Gastrocnemius medialis (tissue), 4 donors: ENCODE measurements around the gene SH3BP5. TPM values are rescaled to one million over a fixed set of nuclear protein-coding genes. Genes with fewer than 3 reads are reported as not detected.
A peak's percentile ranks its signal among the peaks of the same experiment; 100 is the strongest.

Experiments used
- ATAC-seq, 2 donors: fragments of 150-250 bp; one replicate each; pipeline ENCODE4 v1.9.1; 2016
- DNase-seq, 2 donors: peaks; one replicate each; pipeline ENCODE4 v3.0.0-alpha.2; 2019
- H3K27ac ChIP-seq, 4 donors: fragments of 200-600 bp; sonication (generic); 1 replicate in 1 of 4; 2 replicates in 3 of 4; pipeline ENCODE4 v1.5.1; 2016 to 2018; ENCODE audit warnings: mild to moderate bottlenecking in 2 of 4, moderate library complexity in 1 of 4
- H3K27me3 ChIP-seq, 3 donors: fragments of 200-600 bp; sonication (generic) in 2 of 3; 1 replicate in 1 of 3; 2 replicates in 2 of 3; pipeline versions ENCODE4 v1.5.1 to v1.6.0; 2016 to 2019; ENCODE audit warnings: mild to moderate bottlenecking in 1 of 3, moderate library complexity in 1 of 3
- H3K36me3 ChIP-seq, 2 donors: fragments of 200-600 bp; sonication (generic) in 1 of 2; one replicate each; pipeline ENCODE4 v1.5.1; 2017 to 2018
- H3K4me1 ChIP-seq, 2 donors: fragments of 200-600 bp; sonication (generic) in 1 of 2; one replicate each; pipeline ENCODE4 v1.5.1; 2016 to 2017; ENCODE audit warnings: mild to moderate bottlenecking in 2 of 2
- H3K4me3 ChIP-seq, 4 donors: fragments of 200-600 bp; sonication (generic) in 3 of 4; 1 replicate in 1 of 4; 2 replicates in 3 of 4; pipeline ENCODE4 v1.5.1; 2016 to 2019; ENCODE audit warnings: mild to moderate bottlenecking in 2 of 4
- H3K9me3 ChIP-seq, 3 donors: fragments of 200-600 bp; sonication (generic) in 2 of 3; 1 replicate in 1 of 3; 2 replicates in 2 of 3; pipeline ENCODE4 v1.5.1; 2016 to 2019
- CTCF ChIP-seq, 5 experiments: fragments of 450-650 bp in 3 of 5; fragments of 200-600 bp in 2 of 5; sonication (generic) in 2 of 5; IDR thresholded peaks in 4 of 5; conservative IDR thresholded peaks in 1 of 5; 1 replicate in 4 of 5; 2 replicates in 1 of 5; pipeline ENCODE4 v1.5.1; 2016 to 2019; ENCODE audit warnings: antibody characterized with exemption in 5 of 5, mild to moderate bottlenecking in 3 of 5, moderate library complexity in 3 of 5
- POLR2A ChIP-seq, 2 donors: fragments of 450-650 bp; IDR thresholded peaks; one replicate each; pipeline ENCODE4 v1.6.1; 2017; ENCODE audit warnings: antibody characterized with exemption in 2 of 2, mild to moderate bottlenecking in 2 of 2, moderate library complexity in 2 of 2
- in situ Hi-C, 4 donors: fragments of 200-750 bp; cut with MboI; loops; one replicate each; pipeline versions ENCODE4 v1.15.0 to v1.8.0; 2017; ENCODE audit warnings: low sequenced_read_pairs in 4 of 4
- intact Hi-C: fragments of 100-400 bp; cut with DNase I; formaldehyde crosslinking; loops from one replicate; pipeline ENCODE4 v1.15.1; 2023; ENCODE audit warnings: low total_unique reads
- total RNA-seq, 4 donors: library from RNA; depleted of rRNA; stranded (reverse); fragments of >200 nt; gene quantifications; one replicate each; pipeline versions ENCODE4 v1.1.0 to v1.2.3, GENCODE V29; 2016

The SH3BP5 gene
- total RNA-seq, 4 donors from 2014 or later, result 31.5 to 111 (median 75.5) TPM

- Histone ChIP-seq H3K27me3 (no peaks in the 10 kb centered on the region), H3K4me1 (peaks cover 81 to 85% of the 10 kb centered on the region in 2 donors), H3K9me3 (no peaks in the 10 kb centered on the region), H3K36me3 (no peaks in the 10 kb centered on the region), H3K27ac (peak overlapping the region; percentile 88 to 93 (median 91)), H3K4me3 (no peak overlapping the region)
- TF ChIP-seq POLR2A (IDR thresholded peaks at IDR 0.05) (peak in 1 of 2 donors; percentile 36), CTCF (IDR thresholded peaks at IDR 0.05 in 4 of 5, conservative IDR thresholded peaks at IDR 0.05 in 1 of 5) (no peak)
- intact Hi-C loops (loop anchor here (1.0 kb wide), 1 partner anchor 22 kb away; no protein-coding TSS in a partner anchor), in situ Hi-C loops (no loop called here)
- DNase-seq (peak; percentile 66 to 86), ATAC-seq (peak; percentile 81 to 85)
These were observed 17.4 kb downstream of the SH3BP5 start for GRCh38 chr3:15315003-15315402.

- no peak for ATAC-seq
- H3K4me1 ChIP-seq, result peaks cover 73 to 80% of the 10 kb centered on the region in 2 donors
- H3K4me3 ChIP-seq, result no peak overlapping the region
- intact Hi-C loops (no loop called here), in situ Hi-C loops (no loop called here)
- no peak for TF ChIP-seq POLR2A (IDR thresholded peaks at IDR 0.05)
- no peak for TF ChIP-seq CTCF (IDR thresholded peaks at IDR 0.05 in 4 of 5, conservative IDR thresholded peaks at IDR 0.05 in 1 of 5)
- no peaks in the 10 kb centered on the region for H3K36me3 ChIP-seq
- H3K27ac ChIP-seq, result peak overlapping the region; percentile 88 to 93 (median 91)
- H3K9me3 ChIP-seq, result no peaks in the 10 kb centered on the region
- no peak for DNase-seq
- no peaks in the 10 kb centered on the region for H3K27me3 ChIP-seq
These were observed 18.1 kb downstream of the SH3BP5 start for GRCh38 chr3:15314276-15314675.

- ATAC-seq (peak in 1 of 2 donors; percentile 12), DNase-seq (no peak)
- intact Hi-C loops (no loop called here), in situ Hi-C loops (no loop called here)
- Histone ChIP-seq H3K27ac (peak overlapping the region; percentile 88 to 93 (median 91)), H3K4me3 (no peak overlapping the region), H3K9me3 (no peaks in the 10 kb centered on the region), H3K4me1 (peaks cover 70 to 72% of the 10 kb centered on the region in 2 donors), H3K27me3 (no peaks in the 10 kb centered on the region), H3K36me3 (no peaks in the 10 kb centered on the region)
- TF ChIP-seq CTCF (IDR thresholded peaks at IDR 0.05 in 4 of 5, conservative IDR thresholded peaks at IDR 0.05 in 1 of 5) (no peak), POLR2A (IDR thresholded peaks at IDR 0.05) (peak in 1 of 2 donors; percentile 22)
These were observed 18.9 kb downstream of the SH3BP5 start for GRCh38 chr3:15313461-15313860.

GRCh38 chr3:15312550-15312949, 19.8 kb downstream of the SH3BP5 start:
- no peaks in the 10 kb centered on the region for H3K27me3 ChIP-seq
- ATAC-seq (no peak), DNase-seq (no peak)
- no peaks in the 10 kb centered on the region for H3K9me3 ChIP-seq
- in situ Hi-C loops, result no loop called here
- no peaks in the 10 kb centered on the region for H3K36me3 ChIP-seq
- intact Hi-C loops, result no loop called here
- H3K4me1 ChIP-seq, result peaks cover 61 to 66% of the 10 kb centered on the region in 2 donors
- TF ChIP-seq POLR2A (IDR thresholded peaks at IDR 0.05) (no peak), CTCF (IDR thresholded peaks at IDR 0.05 in 4 of 5, conservative IDR thresholded peaks at IDR 0.05 in 1 of 5) (no peak)
- no peak overlapping the region for H3K4me3 ChIP-seq
- peak overlapping the region in 3 of 4 donors; percentile 88 to 93 (median 91) for H3K27ac ChIP-seq
